ENCODE measurements around the gene ENO4.

The ENO4 gene

DNA sequence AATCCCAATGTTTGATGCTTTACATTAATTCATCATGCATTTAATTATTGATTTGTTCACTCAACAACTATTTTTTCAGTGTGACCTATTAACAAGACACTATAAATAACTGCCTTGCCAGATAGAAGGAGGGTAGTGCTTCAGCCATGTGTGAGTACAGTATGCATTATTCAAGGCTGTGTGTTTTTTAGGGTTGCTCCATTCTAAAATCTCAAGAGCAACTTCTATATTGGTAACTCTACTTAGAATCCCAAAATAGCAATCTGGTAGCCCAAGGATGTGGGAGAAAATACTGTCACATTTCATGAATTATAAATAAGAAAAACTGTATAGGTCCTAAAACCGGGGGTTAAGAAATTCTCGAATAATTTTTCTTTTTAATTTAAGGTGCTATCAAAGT, 69.9 kb downstream of the ENO4 start:
- no peak for DNase-seq

DNA sequence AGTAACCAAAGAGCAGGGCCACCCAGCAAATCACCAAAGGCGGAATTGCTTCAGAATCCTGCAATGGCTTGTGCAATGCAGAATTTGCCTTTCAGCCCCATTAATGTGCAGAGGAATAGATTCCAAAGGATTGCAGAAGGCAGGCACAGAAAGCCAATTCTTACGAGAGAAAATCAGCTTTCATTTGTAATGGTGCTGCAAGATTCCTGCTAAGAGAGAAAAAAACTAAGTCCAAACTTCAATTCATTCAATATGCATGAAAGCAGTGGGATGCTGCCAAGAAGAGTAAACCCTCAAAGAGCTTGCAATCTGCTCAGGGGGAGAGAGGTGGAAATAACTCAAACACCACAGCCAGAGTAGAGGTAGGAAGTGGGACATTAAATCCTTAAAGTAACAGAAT, 70.4 kb downstream of the ENO4 start:
- no peak for DNase-seq

DNA sequence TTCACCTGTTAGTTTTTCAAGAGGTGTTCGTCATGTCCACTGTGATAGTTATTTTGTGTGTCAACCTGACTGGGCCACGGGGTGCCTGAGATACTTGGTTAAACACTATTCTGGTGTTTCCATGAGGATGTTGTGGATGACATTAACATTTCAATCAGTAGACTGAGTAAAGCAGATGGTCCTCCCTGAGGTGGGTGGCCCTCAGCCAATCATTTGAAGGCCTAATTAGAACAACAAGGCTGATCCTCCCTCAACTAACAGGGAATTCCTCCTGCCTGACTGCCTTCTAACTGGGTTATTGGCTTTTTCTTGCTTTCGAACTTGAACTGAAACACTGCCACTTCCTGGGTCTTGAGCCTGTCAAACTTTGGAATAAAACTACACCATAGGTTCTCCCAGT, 75.8 kb downstream of the ENO4 start:
- no peak for DNase-seq

DNA sequence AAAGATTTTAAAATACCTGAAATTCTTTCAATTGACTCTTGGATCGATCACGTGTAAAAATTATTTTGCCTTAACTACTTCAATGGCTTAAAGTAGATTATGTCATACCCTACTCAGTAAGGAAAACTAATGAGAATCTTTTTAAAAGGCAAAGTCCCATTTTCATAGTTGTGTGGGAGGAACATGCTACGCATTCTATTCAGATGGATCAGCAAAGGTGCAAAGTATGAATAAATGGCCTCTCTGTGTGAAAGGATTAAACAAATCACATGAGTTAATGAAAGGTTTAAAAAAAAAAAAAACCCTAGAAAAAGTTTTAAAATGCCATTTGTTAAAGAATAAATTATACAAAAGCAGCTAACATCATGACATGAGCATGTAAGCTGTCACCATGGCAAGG, 77.1 kb downstream of the ENO4 start:
- no peak for DNase-seq

DNA sequence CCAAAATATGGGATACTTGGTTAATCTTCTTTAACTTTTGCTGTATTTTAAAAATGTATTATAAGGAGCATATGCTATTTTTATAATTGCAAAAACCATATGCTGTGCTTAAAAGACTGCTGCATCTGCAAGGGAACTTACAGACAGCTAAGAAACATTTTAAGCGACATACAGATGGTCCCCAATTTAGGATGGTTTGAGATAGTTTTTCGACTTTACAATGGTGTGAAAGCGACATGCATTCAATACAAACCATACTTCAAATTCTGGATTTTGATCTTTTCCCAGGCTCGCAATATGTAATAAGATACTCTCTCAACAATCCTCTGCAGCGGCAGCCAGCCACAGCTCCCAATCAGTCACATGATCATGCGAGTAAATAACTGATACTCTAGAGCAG, 82.5 kb downstream of the ENO4 start:
- no peak for DNase-seq

All from SHP77 treated with DMSO at 0.1 percent for 48 hours (cell line).